GM12873 (cell line): Measurements from ENCODE around the gene MYEOV.

Experiments used
- CTCF ChIP-seq: IDR thresholded peaks from 2 replicates; pipeline ENCODE4 v1.5.1; 2012; ENCODE audit warnings: low read depth, mild to moderate bottlenecking, moderate library complexity, low read length, control low read depth; ENCODE audit not compliant: insufficient read depth; ENCODE audit errors: missing control alignments

Gene MYEOV

GRCh38 chr11:69273571-69273970 lies 20.4 kb upstream of the MYEOV start:
- no peak for TF ChIP-seq CTCF

GRCh38 chr11:69274531-69275016 lies 19.4 kb upstream of the MYEOV start:
- no peak for TF ChIP-seq CTCF

- TF ChIP-seq CTCF, result no peak
These were observed 18.8 kb upstream of the MYEOV start for GRCh38 chr11:69275178-69275577.

GRCh38 chr11:69276165-69276564 lies 17.8 kb upstream of the MYEOV start:
- no peak for TF ChIP-seq CTCF

GRCh38 chr11:69277074-69277809 lies 16.7 kb upstream of the MYEOV start:
- no peak for TF ChIP-seq CTCF

- TF ChIP-seq CTCF, result no peak
These were observed 15.7 kb upstream of the MYEOV start for GRCh38 chr11:69278091-69278867.

- TF ChIP-seq CTCF, result no peak
These were observed 13.5 kb upstream of the MYEOV start for GRCh38 chr11:69280451-69280850.
